Measurements from ENCODE around the gene P2RX1. TPM values are rescaled to one million over a fixed set of nuclear protein-coding genes. Genes with fewer than 3 reads are reported as not detected.
A peak's percentile ranks its signal among the peaks of the same experiment; 100 is the strongest.

The P2RX1 gene
- total RNA-seq, 4 donors from 2014 or later: 1.2 to 13.0 (median 2.1) TPM

GRCh38 chr17:3879591-3880417, 36.5 kb downstream of the P2RX1 start:
- 72 to 80% methylated on average over 2 to 8 of the region's 25 CpGs for WGBS, 2 donors
- no peak for DNase-seq
- Histone ChIP-seq H3K4me1 (peaks cover 0 to 15% (median 0%) of the 10 kb centered on the region in 3 donors), H3K27ac (peak overlapping the region in 3 of 4 donors; percentile 11 to 55 (median 34)), H3K4me3 (no peak overlapping the region), H3K27me3 (no peaks in the 10 kb centered on the region), H3K36me3 (peaks cover 8 to 76% (median 12%) of the 10 kb centered on the region in 3 donors), H3K9me3 (no peaks in the 10 kb centered on the region)
- no peak for TF ChIP-seq POLR2A (IDR thresholded peaks at IDR 0.05)
- no peak for TF ChIP-seq CTCF (IDR thresholded peaks at IDR 0.05)
- intact Hi-C loops (cut with DNase I): no loop called here

DNA sequence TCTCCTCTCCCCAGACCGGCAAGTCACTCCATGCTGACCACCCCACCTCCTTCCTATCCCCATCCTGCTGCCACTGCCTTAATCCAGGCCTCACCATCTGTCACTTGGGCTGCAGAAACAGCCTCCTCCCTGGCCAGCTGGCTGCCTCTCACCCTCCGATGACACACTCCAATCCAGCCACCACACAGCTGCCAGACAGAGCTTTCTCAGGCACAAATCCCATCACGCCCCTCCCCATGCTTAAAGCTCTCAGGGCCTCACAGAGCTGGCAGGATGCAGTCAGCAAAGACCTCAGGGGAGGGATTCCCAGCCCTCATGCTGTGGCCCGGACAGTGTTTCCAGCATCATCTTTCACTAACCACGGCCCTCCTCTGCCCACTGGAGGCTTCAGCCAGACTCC, 37.1 kb downstream of the P2RX1 start:
- DNase-seq: no peak
- H3K9me3 ChIP-seq: no peaks in the 10 kb centered on the region
- peaks cover 0 to 15% (median 0%) of the 10 kb centered on the region in 3 donors for H3K4me1 ChIP-seq
- peaks cover 8 to 73% (median 12%) of the 10 kb centered on the region in 3 donors for H3K36me3 ChIP-seq
- H3K4me3 ChIP-seq: no peak overlapping the region
- no peaks in the 10 kb centered on the region for H3K27me3 ChIP-seq
- WGBS, 2 donors: 61 to 83% methylated on average over 4 to 5 of the region's 5 CpGs
- intact Hi-C loops (cut with DNase I): no loop called here
- TF ChIP-seq POLR2A (IDR thresholded peaks at IDR 0.05): no peak
- no peak for TF ChIP-seq CTCF (IDR thresholded peaks at IDR 0.05)
- H3K27ac ChIP-seq: peak overlapping the region in 3 of 4 donors; percentile 11 to 55 (median 34)

- intact Hi-C loops (cut with DNase I): no loop called here
- H3K27me3 ChIP-seq: no peaks in the 10 kb centered on the region
- peaks cover 0 to 15% (median 0%) of the 10 kb centered on the region in 3 donors for H3K4me1 ChIP-seq
- H3K27ac ChIP-seq: no peak overlapping the region
- TF ChIP-seq CTCF (IDR thresholded peaks at IDR 0.05): no peak
- TF ChIP-seq POLR2A (IDR thresholded peaks at IDR 0.05): no peak
- WGBS, 2 donors: 63 to 74% methylated on average over 4 to 8 of the region's 8 CpGs
- no peak overlapping the region for H3K4me3 ChIP-seq
- peaks cover 10 to 73% (median 12%) of the 10 kb centered on the region in 3 donors for H3K36me3 ChIP-seq
- H3K9me3 ChIP-seq: no peaks in the 10 kb centered on the region
- DNase-seq: no peak
Observed at GRCh38 chr17:3877220-3877619, 39.0 kb downstream of the P2RX1 start.

GRCh38 chr17:3875317-3875716, 40.9 kb downstream of the P2RX1 start:
- Histone ChIP-seq H3K27me3 (no peaks in the 10 kb centered on the region), H3K4me3 (no peak overlapping the region), H3K27ac (no peak overlapping the region), H3K9me3 (no peaks in the 10 kb centered on the region), H3K4me1 (peaks cover 0 to 25% (median 0%) of the 10 kb centered on the region in 3 donors), H3K36me3 (peaks cover 12 to 68% (median 12%) of the 10 kb centered on the region in 3 donors)
- WGBS, 2 donors: 90 to 97% methylated on average over 5 to 7 of the region's 7 CpGs
- intact Hi-C loops (cut with DNase I): no loop called here
- no peak for DNase-seq
- TF ChIP-seq CTCF (IDR thresholded peaks at IDR 0.05) (no peak), POLR2A (IDR thresholded peaks at IDR 0.05) (no peak)

GRCh38 chr17:3873862-3874261, 42.4 kb downstream of the P2RX1 start:
- intact Hi-C loops (cut with DNase I): no loop called here
- no peak for TF ChIP-seq POLR2A (IDR thresholded peaks at IDR 0.05)
- no peak for TF ChIP-seq CTCF (IDR thresholded peaks at IDR 0.05)
- peaks cover 12 to 69% (median 12%) of the 10 kb centered on the region in 3 donors for H3K36me3 ChIP-seq

More at GRCh38 chr17:3873862-3874261, 42.4 kb downstream of the P2RX1 start:
- 93 to 98% methylated on average over 9 to 10 of the region's 10 CpGs for WGBS, 2 donors
- Histone ChIP-seq H3K9me3 (no peaks in the 10 kb centered on the region), H3K4me3 (no peak overlapping the region), H3K27ac (no peak overlapping the region), H3K4me1 (peaks cover 0 to 11% (median 0%) of the 10 kb centered on the region in 3 donors), H3K27me3 (no peaks in the 10 kb centered on the region)
- DNase-seq: no peak

Data from esophagus squamous epithelium (tissue), 5 donors.